ENCODE measurements around the gene YWHAH.

- TF ChIP-seq EZH2phosphoT487 (IDR thresholded peaks at IDR 0.05; ENCODE audit: insufficient read depth, low read depth) (no peak), EZH2 (IDR thresholded peaks at IDR 0.05; ENCODE audit: insufficient read depth, poor library complexity, severe bottlenecking) (no peak)
Measured at GRCh38 chr22:31909977-31910376, 34.4 kb upstream of the YWHAH start.

Data from GM23248 (cell line).